CD4-positive, CD25-positive, alpha-beta regulatory T cell (primary cell): ENCODE results near the gene TARBP2. TPM values are rescaled to one million over a fixed set of nuclear protein-coding genes. Genes with fewer than 3 reads are reported as not detected.

Source experiments
- ATAC-seq, 2 donors: fragments of 150-1000 bp; cut with Tn5 transposase; one replicate each; pipeline ENCODE4 v1.10.0; 2021; ENCODE audit warnings: low read depth in 2 of 2, moderate number of reproducible peaks in 2 of 2, moderate library complexity in 1 of 2
- DNase-seq, 3 donors: peaks; one replicate each; pipeline versions ENCODE4 v3.0.0 to v3.0.0-alpha.2; 2012 to 2022; ENCODE audit warnings: mixed read lengths in 1 of 3
- H3K27ac ChIP-seq: one replicate; pipeline ENCODE4 v1.7.0; 2013; ENCODE audit warnings: mild to moderate bottlenecking, low read length; ENCODE audit not compliant: insufficient read depth, poor library complexity, severe bottlenecking
- H3K27me3 ChIP-seq: one replicate; pipeline ENCODE4 v1.7.0; 2013; ENCODE audit warnings: low read length; ENCODE audit not compliant: control insufficient read depth, insufficient read depth
- H3K36me3 ChIP-seq: one replicate; pipeline ENCODE4 v1.7.0; 2013; ENCODE audit warnings: mild to moderate bottlenecking, low read length, moderate library complexity; ENCODE audit not compliant: control insufficient read depth, insufficient read depth
- H3K4me1 ChIP-seq: 2 replicates; pipeline ENCODE4 v1.7.0; 2013; ENCODE audit warnings: mild to moderate bottlenecking, low read length; ENCODE audit not compliant: insufficient read depth, control insufficient read depth, poor library complexity, severe bottlenecking
- H3K4me3 ChIP-seq: one replicate; pipeline ENCODE4 v1.7.0; 2013; ENCODE audit warnings: low read depth, mild to moderate bottlenecking, low read length, moderate library complexity
- H3K9me3 ChIP-seq, 2 experiments: 1 replicate in 1 of 2; 2 replicates in 1 of 2; pipeline ENCODE4 v1.7.0; 2013; ENCODE audit warnings: low read length in 2 of 2, mild to moderate bottlenecking in 1 of 2, moderate library complexity in 1 of 2; ENCODE audit not compliant: control insufficient read depth in 2 of 2
- H3K27ac Mint-ChIP-seq, 3 donors: one replicate each; pipeline ENCODE4 v1.8.0; 2020 to 2022; ENCODE audit warnings: mild to moderate bottlenecking in 3 of 3, mixed read lengths in 3 of 3, moderate library complexity in 2 of 3
- H3K27me3 Mint-ChIP-seq: one replicate; pipeline ENCODE4 v1.8.0; 2022; ENCODE audit warnings: mild to moderate bottlenecking, mixed read lengths
- H3K36me3 Mint-ChIP-seq: one replicate; pipeline ENCODE4 v1.8.0; 2020; ENCODE audit warnings: mixed read lengths
- H3K4me1 Mint-ChIP-seq, 4 donors: one replicate each; pipeline ENCODE4 v1.8.0; 2020 to 2022; ENCODE audit warnings: mixed read lengths in 4 of 4, mild to moderate bottlenecking in 1 of 4
- H3K4me3 Mint-ChIP-seq, 4 donors: one replicate each; pipeline ENCODE4 v1.8.0; 2020 to 2022; ENCODE audit warnings: mild to moderate bottlenecking in 4 of 4, mixed read lengths in 4 of 4, moderate library complexity in 3 of 4
- H3K9me3 Mint-ChIP-seq, 7 donors: one replicate each; pipeline ENCODE4 v1.8.0; 2020 to 2022; ENCODE audit warnings: mixed read lengths in 7 of 7, mild to moderate bottlenecking in 3 of 7, moderate library complexity in 2 of 7
- polyA plus RNA-seq, 4 donors: library from polyadenylated mRNA; unstranded; fragments of 300-500 nt; fragmentation: Illumina TruSeq; gene quantifications; one replicate each; pipeline ENCODE4 v1.2.3, GENCODE V29; 2021
- total RNA-seq: library from RNA; stranded (reverse); gene quantifications from one replicate; pipeline ENCODE4 v1.2.3, GENCODE V29; 2022

Gene TARBP2
- total and polyA plus RNA-seq, 5 donors from 2014 or later: 22.5 to 29.1 (median 25.1) TPM

- no peaks in the 10 kb centered on the region for H3K27me3 Mint-ChIP-seq
- Histone ChIP-seq H3K27me3 (no peaks in the 10 kb centered on the region), H3K36me3 (peaks cover 26% of the 10 kb centered on the region), H3K4me3 (no peak overlapping the region), H3K4me1 (peaks cover 21% of the 10 kb centered on the region), H3K27ac (peak overlapping the region; percentile 14), H3K9me3 (no peaks in the 10 kb centered on the region)
- peaks cover 5 to 38% (median 19%) of the 10 kb centered on the region in 4 donors for H3K4me1 Mint-ChIP-seq
- peak overlapping the region in 1 of 3 donors; percentile 18 for H3K27ac Mint-ChIP-seq
- ATAC-seq (no peak), DNase-seq (no peak)
- H3K36me3 Mint-ChIP-seq: peaks cover 15% of the 10 kb centered on the region
- H3K9me3 Mint-ChIP-seq: no peaks in the 10 kb centered on the region
- peak overlapping the region in 1 of 4 donors; percentile 19 for H3K4me3 Mint-ChIP-seq
These were observed 4.0 kb downstream of the TARBP2 start for GRCh38 chr12:53505086-53505485.

GRCh38 chr12:53505555-53506449, 4.7 kb downstream of the TARBP2 start:
- no peak for ATAC-seq
- Histone ChIP-seq H3K27me3 (no peaks in the 10 kb centered on the region), H3K27ac (no peak overlapping the region), H3K4me3 (no peak overlapping the region), H3K9me3 (no peaks in the 10 kb centered on the region), H3K36me3 (peaks cover 26% of the 10 kb centered on the region), H3K4me1 (peaks cover 16% of the 10 kb centered on the region)
- no peak for DNase-seq
- H3K27ac Mint-ChIP-seq: peak overlapping the region in 1 of 3 donors; percentile 14
- H3K9me3 Mint-ChIP-seq: no peaks in the 10 kb centered on the region
- peaks cover 15% of the 10 kb centered on the region for H3K36me3 Mint-ChIP-seq
- H3K27me3 Mint-ChIP-seq: no peaks in the 10 kb centered on the region
- H3K4me3 Mint-ChIP-seq: peak overlapping the region in 2 of 4 donors; percentile 19 to 53
- H3K4me1 Mint-ChIP-seq: peaks cover 5 to 31% (median 16%) of the 10 kb centered on the region in 4 donors

DNA sequence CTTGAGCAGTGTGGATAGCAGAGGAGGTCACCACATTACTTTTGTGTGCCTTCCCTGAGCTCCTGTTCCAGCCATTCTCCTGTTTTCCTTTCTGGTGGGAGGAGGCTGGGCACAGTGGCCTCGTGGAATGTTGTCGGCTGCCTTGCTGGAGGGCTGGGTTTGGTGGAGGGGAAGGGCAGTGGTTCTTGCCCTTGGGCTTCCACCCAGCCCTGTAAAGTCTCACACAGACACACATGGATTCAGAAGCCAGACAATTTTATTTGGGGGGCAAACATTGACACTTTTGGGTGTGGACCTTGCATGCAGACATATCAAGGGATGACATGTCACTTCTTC, 5.3 kb downstream of the TARBP2 start:
- Mint-ChIP-seq H3K27ac (peak overlapping the region in 1 of 3 donors; percentile 14), H3K27me3 (no peaks in the 10 kb centered on the region), H3K4me1 (peaks cover 5 to 27% (median 15%) of the 10 kb centered on the region in 4 donors), H3K4me3 (no peak overlapping the region), H3K36me3 (peaks cover 15% of the 10 kb centered on the region), H3K9me3 (no peaks in the 10 kb centered on the region)
- Histone ChIP-seq H3K4me3 (no peak overlapping the region), H3K27ac (no peak overlapping the region), H3K4me1 (peaks cover 15% of the 10 kb centered on the region), H3K36me3 (peaks cover 26% of the 10 kb centered on the region), H3K9me3 (no peaks in the 10 kb centered on the region), H3K27me3 (no peaks in the 10 kb centered on the region)
- DNase-seq (no peak), ATAC-seq (no peak)

DNA sequence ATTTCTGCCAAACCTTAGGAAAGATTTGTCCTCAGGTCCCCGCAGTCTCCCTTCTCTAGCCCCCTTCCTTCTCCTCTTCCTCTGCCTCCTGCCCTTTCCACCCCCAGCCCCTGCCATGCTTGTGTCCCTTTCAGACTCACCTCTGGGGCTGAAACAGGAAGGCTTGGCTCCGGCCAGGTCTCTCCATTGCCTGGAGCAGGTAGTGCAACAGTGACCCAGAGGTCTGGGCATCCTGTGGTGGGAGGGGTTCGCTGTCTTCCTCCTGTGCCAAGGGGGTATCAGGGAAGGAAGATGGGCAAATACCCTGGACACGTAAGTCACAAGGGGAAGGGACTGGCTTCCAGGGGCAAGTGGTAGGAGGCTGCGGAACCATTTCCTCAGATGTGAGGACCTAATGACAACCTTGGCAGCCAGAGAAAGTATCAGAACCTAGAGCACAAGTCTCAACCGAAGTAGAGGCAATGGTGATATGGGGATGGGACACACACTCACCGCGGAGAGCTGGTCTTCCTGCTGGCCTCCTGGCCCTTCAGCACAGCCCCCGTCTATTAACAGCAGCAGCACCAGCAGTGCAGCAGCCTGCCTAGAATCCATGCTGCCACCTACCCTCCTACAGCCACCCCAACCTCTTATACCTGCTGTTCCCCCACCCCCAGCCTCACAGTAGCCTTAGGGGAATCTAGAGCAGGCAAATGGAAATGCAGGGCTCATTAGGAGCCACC, 6.0 kb downstream of the TARBP2 start, which contains the start of gene NPFF:
TSS of gene NPFF (minus strand) at position 604 of the 722 bp plus-strand sequence. CDS start at position 594, 10 bp downstream.
- Histone ChIP-seq H3K9me3 (no peaks in the 10 kb centered on the region), H3K4me1 (peaks cover 9% of the 10 kb centered on the region), H3K27me3 (no peaks in the 10 kb centered on the region), H3K4me3 (no peak within 1 kb of the TSS), H3K36me3 (peaks cover 33% of the 10 kb centered on the region), H3K27ac (no peak within 1 kb of the TSS)
- Mint-ChIP-seq H3K4me1 (peaks cover 3 to 21% (median 12%) of the 10 kb centered on the region in 4 donors), H3K4me3 (peak within 1 kb of the TSS in 2 of 4 donors; percentile 4 to 8), H3K36me3 (peaks cover 20% of the 10 kb centered on the region), H3K27ac (no peak within 1 kb of the TSS), H3K27me3 (no peaks in the 10 kb centered on the region), H3K9me3 (no peaks in the 10 kb centered on the region)
- no peak for ATAC-seq
- DNase-seq: no peak

GRCh38 chr12:53507603-53507885, 6.5 kb downstream of the TARBP2 start:
- no peak for DNase-seq
- Histone ChIP-seq H3K36me3 (peaks cover 34% of the 10 kb centered on the region), H3K9me3 (no peaks in the 10 kb centered on the region), H3K27ac (no peak overlapping the region), H3K4me1 (peaks cover 7% of the 10 kb centered on the region), H3K4me3 (no peak overlapping the region), H3K27me3 (no peaks in the 10 kb centered on the region)
- H3K4me3 Mint-ChIP-seq: no peak overlapping the region
- ATAC-seq: no peak
- H3K4me1 Mint-ChIP-seq: peaks cover 3 to 18% (median 10%) of the 10 kb centered on the region in 4 donors
- H3K27ac Mint-ChIP-seq: no peak overlapping the region
- H3K9me3 Mint-ChIP-seq: no peaks in the 10 kb centered on the region
- H3K36me3 Mint-ChIP-seq: peaks cover 20% of the 10 kb centered on the region
- H3K27me3 Mint-ChIP-seq: no peaks in the 10 kb centered on the region

DNA sequence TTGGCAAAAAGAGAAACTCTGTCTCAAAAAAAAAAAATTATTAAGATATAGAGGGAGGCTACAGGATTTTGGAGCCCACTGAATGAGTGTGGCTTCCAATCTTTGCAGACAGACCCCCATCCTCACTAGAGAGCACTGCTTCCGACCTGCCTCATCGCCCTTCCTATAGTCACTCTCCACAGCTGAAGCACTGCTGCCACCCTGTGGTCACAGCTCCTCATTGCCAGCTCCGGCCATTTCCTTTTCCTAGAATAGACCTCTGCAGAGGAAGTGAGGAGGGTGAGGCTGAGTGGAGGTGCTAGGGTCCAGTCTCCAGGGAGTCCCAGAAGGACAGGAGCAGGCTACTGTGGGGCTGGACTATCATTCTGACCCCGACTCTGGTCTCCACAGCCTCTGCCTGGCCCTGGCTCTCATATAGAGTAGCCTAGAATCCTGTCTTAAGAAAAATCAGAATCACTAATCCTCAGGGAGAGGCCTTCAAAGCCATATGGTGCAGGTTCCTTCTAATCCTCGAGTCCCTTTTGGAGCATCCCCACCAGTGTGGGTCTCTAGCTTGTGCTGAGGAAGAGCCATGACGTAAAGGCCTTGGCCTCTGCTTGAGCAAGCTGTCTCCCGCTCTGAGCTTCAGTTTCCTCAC, 7.6 kb downstream of the TARBP2 start:
- H3K36me3 Mint-ChIP-seq: peaks cover 21% of the 10 kb centered on the region
- no peaks in the 10 kb centered on the region for H3K9me3 Mint-ChIP-seq
- H3K27me3 Mint-ChIP-seq: no peaks in the 10 kb centered on the region
- Histone ChIP-seq H3K27ac (peak overlapping the region; percentile 30), H3K4me3 (no peak overlapping the region), H3K27me3 (no peaks in the 10 kb centered on the region), H3K4me1 (peaks cover 7% of the 10 kb centered on the region), H3K9me3 (no peaks in the 10 kb centered on the region), H3K36me3 (peaks cover 40% of the 10 kb centered on the region)
- H3K27ac Mint-ChIP-seq: peak overlapping the region; percentile 5 to 91 (median 62)
- peaks cover 3 to 11% (median 9%) of the 10 kb centered on the region in 4 donors for H3K4me1 Mint-ChIP-seq
- peak overlapping the region in 1 of 4 donors; percentile 8 for H3K4me3 Mint-ChIP-seq
- ATAC-seq (peak; percentile 87 to 93), DNase-seq (peak; percentile 70 to 82 (median 77))

- no peaks in the 10 kb centered on the region for H3K9me3 Mint-ChIP-seq
- no peak overlapping the region for H3K4me3 Mint-ChIP-seq
- H3K27ac Mint-ChIP-seq: peak overlapping the region in 1 of 3 donors; percentile 32
- Histone ChIP-seq H3K4me1 (peaks cover 7% of the 10 kb centered on the region), H3K9me3 (no peaks in the 10 kb centered on the region), H3K4me3 (no peak overlapping the region), H3K36me3 (peaks cover 47% of the 10 kb centered on the region), H3K27ac (no peak overlapping the region), H3K27me3 (no peaks in the 10 kb centered on the region)
- DNase-seq (no peak), ATAC-seq (no peak)
- H3K36me3 Mint-ChIP-seq: peaks cover 22% of the 10 kb centered on the region
- H3K27me3 Mint-ChIP-seq: no peaks in the 10 kb centered on the region
- peaks cover 3 to 10% (median 9%) of the 10 kb centered on the region in 4 donors for H3K4me1 Mint-ChIP-seq
These were observed 9.2 kb downstream of the TARBP2 start for GRCh38 chr12:53510181-53510812.
